HG02981 (cell line): ENCODE results near the gene EIF2B2.
"Not testable (repeated sequence)": the region's sequence is repeated elsewhere in the genome, so short reads cannot be mapped to it uniquely, and the experiment has no call there.

ENCODE experiments used
- ATAC-seq: cut with Tn5 transposase; IDR thresholded peaks from one replicate; pipeline ENCODE4 v1.9.1; 2021; ENCODE audit warnings: mild to moderate bottlenecking, moderate library complexity; ENCODE audit not compliant: unreplicated experiment

Gene EIF2B2

GRCh38 chr14:74988131-74988530 is 14.6 kb upstream of the EIF2B2 start:
- no peak for ATAC-seq

GRCh38 chr14:74988993-74989392 is 13.7 kb upstream of the EIF2B2 start:
- ATAC-seq, result no peak

GRCh38 chr14:74994182-74994581 is 8.5 kb upstream of the EIF2B2 start:
- not testable (repeated sequence) for ATAC-seq

DNA sequence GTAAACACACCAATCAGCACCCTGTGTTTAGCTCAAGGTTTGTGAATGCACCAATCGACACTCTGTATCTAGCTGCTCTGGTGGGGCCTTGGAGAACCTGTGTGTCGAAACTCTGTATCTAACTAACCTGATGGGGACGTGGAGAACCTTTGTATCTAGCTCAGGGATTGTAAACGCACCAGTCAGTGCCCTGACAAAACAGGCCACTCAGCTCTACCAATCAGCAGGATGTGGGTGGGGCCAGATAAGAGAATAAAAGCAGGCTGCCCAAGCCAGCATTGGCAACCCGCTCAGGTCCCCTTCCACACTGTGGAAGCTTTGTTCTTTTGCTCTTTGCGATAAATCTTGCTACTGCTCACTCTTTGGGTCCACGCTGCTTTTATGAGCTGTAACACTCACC is 6.9 kb upstream of the EIF2B2 start:
- ATAC-seq, result not testable (repeated sequence)

GRCh38 chr14:75001261-75001660 is 1.5 kb upstream of the EIF2B2 start:
- no peak for ATAC-seq

DNA sequence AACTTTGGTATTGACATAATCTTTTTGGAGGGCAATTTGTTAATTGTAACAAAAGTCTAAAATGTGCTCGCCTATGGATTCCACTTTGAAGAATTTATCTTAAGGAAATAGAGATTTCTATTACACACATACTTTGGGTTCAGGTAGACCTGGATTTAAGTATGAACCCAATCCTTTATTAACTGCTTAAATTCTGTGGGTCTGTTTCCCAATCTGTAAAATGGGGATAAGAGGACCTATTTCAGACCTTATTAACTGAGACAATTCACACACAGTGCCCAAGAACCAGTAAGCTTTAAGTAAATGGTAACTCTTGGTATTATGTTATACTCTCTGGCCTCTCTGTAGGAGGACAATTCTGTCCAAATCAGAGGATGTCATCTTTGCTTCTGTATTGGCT is 822 bp upstream of the EIF2B2 start:
- ATAC-seq, result no peak

GRCh38 chr14:75003250-75004027 is 718 bp downstream of the EIF2B2 start:
- peak; percentile 5 for ATAC-seq

DNA sequence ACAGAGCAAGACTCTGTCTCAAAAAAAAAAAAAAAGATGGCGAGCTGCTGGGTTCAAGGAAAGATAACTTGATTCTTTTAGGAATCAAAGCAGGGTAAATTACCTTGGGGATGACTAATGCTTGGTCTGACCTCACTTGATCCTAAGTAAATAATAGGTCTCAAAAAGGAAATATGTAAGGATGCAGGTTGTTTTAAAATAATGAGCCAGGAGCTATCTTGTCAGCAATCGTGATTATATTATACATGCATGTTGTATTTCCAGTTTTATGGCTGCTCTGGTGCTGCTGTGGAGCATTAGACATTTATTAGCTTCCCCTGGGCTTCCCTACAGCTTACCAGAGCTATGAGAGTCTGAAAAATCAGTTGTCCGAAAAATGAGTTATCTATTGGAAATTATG is 2.6 kb downstream of the EIF2B2 start:
- no peak for ATAC-seq

- ATAC-seq, result no peak
Measured at GRCh38 chr14:75009176-75009575, 6.5 kb downstream of the EIF2B2 start.

- no peak for ATAC-seq
Measured at GRCh38 chr14:75010472-75011093, 7.9 kb downstream of the EIF2B2 start.

GRCh38 chr14:75011356-75011994 is 8.8 kb downstream of the EIF2B2 start:
- ATAC-seq, result no peak

- ATAC-seq, result no peak
Measured at GRCh38 chr14:75013290-75013689, 10.6 kb downstream of the EIF2B2 start.

- no peak for ATAC-seq
Measured at GRCh38 chr14:75015496-75015895, 12.8 kb downstream of the EIF2B2 start.

DNA sequence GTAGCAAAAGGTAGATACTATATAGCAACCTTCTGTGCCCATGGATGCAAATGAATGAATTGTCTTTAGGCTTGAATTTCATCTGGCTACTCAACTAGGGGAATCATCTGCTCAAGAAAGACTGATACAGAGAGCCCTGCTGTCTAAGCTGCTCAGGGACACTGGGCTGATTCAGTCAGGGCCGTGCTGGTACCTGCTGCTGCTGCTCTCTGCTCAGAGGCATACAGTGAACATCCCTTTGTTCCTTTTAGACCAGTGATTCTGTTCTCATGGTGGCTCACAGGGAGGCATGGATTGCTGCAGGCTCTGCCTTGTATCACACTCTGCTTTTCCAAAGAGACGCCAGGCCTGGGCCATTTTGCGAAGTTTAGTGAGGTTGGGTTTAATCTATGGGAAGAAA is 14.1 kb downstream of the EIF2B2 start:
- ATAC-seq, result no peak

GRCh38 chr14:75018694-75019093 is 16.0 kb downstream of the EIF2B2 start:
- no peak for ATAC-seq

DNA sequence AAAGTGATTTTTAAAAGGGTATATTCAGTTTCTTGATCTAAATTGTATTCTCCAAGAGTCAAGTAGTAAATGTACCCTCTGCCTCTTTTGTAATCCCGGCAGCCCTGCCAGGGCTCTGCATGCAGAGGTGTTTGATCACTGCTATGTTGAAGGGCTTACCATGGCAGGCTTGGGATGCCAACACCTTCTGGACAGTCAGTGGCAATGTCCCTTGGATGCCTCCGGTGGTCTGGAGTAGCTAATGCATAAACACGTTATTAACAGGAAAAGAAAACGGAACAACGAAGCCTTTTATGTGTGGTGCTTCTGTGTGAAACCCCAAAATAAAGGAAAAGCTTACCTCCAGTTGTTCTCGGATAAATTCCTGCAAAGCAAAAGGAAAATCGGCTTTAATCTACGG is 19.9 kb downstream of the EIF2B2 start:
- ATAC-seq, result no peak

DNA sequence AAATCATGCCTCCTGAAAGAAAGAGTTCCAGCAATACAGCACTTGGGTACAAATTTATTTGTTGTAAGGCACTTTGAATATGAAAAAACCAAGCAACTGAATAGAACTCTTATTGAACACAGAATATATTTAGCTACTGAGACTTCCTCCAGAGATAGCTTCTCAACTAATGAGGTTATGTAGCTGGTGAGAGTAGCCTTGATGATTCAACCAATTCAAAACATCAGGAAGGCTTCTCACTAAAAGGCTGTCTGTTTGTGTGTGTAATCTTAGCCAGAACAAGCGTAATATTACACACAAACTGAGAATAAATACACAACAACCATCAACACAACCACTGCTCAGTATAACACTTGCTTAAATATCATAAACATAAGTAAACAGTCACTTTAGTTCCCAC is 20.4 kb downstream of the EIF2B2 start:
- ATAC-seq, result no peak

DNA sequence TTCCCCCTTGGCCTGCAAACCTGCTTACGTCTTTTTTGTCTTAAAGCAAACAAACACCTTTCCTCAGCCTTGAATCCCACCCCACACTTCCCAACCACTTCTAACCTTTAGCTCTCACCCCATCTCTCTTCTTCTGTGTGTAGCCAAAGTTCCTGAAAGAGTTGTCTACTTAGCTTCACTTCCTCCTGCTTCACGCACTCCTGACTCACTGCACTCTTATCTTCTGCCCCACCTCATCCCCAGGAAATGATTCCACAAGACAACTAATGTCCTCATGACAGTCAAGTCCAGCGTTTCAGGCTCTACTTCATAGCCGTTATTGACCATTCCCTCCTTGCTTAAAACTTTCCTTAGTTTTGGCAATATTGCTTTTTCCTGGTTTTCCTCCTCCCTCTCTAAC is 22.4 kb downstream of the EIF2B2 start:
- ATAC-seq, result no peak

GRCh38 chr14:75025876-75026275 is 23.2 kb downstream of the EIF2B2 start:
- ATAC-seq, result no peak

DNA sequence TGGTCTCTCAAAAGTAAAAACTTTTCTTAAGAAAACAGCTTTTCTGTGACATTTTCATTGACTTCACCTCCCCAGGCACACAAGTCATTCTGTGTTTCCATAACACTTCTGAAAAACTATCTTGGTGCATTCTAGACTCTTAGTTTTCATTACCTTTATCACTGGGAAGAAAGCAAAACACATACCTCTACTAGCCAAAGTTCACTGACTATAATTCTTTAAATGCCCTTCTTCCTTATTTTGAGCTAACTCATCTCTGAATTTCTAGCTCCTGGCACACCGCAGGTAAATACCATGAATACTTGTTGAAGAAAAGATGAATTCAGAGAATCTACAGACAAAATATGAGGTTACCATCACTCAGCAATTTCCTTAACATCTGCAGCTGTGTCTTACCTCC is 27.4 kb downstream of the EIF2B2 start:
- ATAC-seq, result no peak

- ATAC-seq, result no peak
Measured at GRCh38 chr14:75032939-75033338, 30.2 kb downstream of the EIF2B2 start.

- ATAC-seq, result no peak
Measured at GRCh38 chr14:75040507-75040906, 37.8 kb downstream of the EIF2B2 start.
